Epidermal melanocyte (primary cell): ENCODE data around the gene PLEKHG4.

Source experiments
- DNase-seq: peaks from one replicate; pipeline ENCODE4 v3.0.0; 2011; ENCODE audit warnings: low spot score; ENCODE audit not compliant: insufficient read length

Gene PLEKHG4

DNA sequence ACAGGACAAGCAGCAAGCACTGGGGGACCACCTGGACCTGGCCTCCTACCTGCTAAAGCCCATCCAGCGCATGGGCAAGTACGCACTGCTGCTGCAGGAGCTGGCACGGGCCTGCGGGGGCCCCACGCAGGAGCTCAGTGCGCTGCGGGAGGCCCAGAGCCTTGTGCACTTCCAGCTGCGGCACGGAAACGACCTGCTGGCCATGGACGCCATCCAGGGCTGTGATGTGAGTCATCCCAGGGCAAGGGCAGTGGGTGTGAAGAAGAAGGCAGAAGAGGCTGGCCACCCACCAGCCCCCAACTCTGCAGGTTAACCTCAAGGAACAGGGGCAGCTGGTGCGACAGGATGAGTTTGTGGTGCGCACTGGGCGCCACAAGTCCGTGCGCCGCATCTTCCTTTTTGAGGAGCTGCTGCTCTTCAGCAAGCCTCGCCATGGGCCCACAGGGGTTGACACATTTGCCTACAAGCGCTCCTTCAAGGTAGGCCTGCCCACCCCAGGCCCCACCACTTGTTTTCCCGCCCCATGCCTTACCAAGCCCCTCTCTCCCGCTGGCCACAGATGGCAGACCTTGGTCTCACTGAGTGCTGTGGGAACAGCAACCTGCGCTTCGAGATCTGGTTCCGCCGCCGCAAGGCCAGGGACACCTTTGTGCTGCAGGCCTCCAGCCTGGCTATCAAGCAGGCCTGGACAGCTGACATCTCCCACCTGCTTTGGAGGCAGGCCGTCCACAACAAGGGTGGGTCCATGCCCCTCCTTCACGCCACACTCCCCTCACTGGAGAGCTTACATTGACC, 7.3 kb downstream of the PLEKHG4 start:
- DNase-seq = no peak

DNA sequence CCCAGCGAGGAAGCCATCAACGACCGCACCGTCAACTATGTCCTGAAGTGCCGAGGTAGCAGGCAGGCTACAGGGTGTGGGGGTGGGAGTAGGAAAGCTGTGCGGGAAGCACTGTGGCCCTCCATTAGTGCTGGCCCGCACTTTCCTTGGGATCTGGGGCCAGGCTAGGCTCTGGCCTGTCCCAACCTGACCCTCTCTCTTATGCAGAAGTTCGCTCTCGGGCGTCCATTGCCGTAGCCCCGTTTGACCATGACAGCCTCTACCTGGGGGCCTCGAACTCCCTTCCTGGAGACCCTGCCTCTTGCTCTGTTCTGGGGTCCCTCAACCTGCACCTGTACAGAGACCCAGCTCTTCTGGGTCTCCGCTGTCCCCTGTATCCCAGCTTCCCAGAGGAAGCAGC, 8.6 kb downstream of the PLEKHG4 start:
- DNase-seq = no peak

DNA sequence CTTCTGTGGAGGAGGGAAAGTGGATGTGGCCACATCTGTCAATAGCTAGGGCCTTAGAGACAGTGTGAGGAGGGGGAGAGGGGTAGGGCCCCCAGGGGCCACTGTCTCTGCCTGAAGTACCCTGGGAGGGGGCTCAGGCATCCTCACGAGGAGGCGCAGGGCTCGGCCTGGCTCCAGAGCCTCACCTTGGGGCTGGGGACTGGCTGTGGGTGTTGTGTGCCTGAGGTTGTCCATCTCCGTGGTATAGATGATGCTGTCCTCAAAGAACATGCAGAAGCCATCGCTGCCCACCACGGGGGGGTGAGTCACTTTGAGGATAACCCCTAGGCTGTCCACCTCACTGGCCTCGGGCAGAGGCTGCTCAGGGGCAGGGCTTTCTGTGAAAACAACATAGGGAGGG, 12.1 kb downstream of the PLEKHG4 start:
- no peak for DNase-seq

DNA sequence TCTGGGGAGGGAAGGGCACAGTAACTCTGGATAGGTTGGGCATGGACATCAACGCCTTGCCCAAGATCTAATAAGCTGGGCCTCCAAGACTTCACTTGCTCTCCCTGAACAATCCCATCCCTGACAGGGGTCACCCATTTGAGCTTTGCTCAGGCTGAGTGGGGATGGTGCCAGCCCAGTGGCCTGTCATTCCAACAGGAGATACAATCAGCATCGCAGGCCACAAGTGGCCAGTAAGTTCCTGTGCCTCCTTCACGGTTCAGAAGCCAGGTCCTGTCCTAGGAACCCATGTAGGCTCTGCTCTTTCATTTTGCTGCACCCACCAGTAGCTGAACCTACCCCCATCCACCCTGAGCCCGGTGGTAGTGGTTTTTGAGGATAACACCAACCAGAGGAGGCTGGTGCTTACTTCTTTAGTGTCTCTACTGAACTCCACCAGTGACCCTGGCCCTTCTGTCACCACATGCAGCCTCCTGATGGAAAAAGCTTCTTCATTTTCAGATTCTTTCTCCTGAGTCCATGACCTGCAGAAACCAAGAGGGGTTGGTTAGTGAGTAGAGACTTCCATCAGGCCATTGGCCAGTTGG, 14.9 kb downstream of the PLEKHG4 start:
- no peak for DNase-seq

DNA sequence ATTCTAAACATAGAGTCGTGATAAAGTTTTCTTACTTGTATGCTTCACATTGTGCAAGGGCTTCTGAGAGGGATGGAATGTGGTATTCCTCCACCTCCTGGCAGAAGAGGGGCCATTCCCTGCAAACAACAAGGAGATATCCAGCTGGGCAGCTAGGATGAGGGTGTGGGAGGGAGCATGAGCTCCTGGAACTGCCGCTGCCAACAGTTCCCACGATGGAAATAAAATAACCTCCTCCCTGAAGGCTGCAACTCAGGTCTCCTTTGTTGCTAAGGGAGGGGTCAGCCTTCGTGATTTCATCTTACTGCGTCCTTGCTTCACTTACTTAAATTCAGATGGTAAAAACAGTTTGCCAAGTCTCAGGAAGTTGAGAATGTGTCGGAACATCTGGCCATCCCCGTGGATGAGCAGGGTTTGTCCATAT, 15.6 kb downstream of the PLEKHG4 start:
- DNase-seq = peak; percentile 49

DNA sequence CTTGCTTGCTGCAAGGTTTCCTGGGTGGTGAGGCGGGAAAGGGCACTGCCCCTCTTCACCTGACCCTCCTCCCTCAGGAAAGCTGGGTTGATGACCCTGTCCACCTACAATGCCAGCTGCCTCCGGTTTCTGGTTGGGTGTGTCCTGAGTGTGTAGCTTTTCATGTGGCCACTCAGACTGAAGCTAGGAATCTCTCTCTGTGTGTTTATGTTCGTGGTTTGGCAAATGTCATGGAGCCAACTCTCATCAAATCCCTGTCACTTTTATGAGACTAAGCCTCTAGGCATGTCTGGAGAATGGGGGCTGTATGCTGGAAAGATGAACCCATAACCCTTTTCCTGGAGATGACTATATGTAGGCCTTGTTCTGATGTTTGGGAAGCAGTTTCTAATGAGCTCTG, 17.1 kb downstream of the PLEKHG4 start:
- no peak for DNase-seq

DNA sequence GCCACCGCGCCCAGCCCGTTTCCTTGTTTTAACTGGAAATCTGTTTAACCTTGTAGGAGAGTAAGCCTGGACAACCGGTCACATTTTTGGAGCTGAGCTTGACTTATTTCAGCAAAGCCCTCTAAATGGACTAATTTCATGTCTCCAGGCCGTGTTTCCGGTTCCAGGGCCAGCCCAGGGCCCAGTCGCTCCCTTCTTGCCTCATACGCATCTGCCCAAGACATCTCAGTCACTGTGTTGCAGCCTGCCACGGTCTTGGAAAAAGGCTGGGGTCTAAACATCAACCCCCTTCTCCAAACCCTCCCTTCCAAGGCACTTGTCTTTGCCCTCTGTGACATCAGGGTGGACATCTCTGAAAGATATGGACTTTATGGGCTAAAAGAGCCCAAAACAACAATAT, 18.9 kb downstream of the PLEKHG4 start:
- no peak for DNase-seq

DNA sequence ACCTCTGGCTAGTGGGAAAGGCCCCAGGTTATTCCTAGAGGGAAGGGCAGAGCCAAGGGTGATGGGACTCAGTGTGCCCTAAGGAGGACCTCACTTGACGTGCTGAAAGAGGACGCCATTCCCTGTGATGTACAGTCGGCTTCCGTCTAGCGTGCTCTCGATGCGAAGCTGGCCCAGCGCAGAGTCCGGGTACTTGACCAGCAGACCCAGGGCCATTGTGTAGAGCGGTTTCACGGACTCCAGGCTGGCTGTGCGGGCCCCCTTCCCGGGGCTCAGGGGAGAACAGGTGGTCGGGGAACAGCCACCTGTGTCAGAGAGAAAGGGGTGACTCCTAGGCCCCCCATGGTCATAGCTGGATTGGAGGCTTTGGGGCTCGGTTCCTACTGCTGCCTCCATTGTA, 19.9 kb downstream of the PLEKHG4 start:
- DNase-seq = no peak

DNA sequence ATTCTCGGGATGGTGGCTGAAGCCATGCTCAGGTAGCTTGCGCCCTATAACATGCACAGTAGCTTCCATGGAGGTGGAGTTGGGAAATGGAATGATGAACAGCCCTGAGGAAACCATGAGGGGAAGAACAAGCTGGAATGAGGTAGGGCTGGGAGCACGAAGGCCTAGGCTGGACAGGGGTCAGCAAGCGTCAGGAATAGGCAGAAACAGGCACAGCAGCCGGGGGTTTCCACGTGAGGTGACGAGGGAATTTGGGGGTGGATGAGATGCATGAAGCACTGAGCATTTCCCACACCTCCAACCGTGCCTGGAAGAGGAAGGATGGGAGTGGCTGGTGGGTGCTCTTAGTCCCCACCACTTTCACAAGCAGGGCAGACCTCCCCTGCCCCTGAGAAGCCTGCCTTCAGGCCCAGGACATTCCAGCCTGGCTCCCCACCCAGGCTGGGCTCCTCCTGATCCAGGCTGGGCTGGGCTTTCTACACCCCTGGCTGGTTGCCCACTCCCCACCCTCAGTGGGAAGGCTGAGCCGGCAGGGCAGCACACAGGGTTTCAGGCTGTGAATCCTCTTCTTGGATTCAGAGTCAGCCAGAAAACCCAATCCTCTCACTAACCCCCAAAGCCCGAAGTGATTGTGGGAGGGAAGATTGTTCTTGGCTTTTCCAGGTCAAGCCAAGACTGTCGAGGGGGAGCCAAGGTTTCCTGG, 21.9 kb downstream of the PLEKHG4 start:
- no peak for DNase-seq

DNA sequence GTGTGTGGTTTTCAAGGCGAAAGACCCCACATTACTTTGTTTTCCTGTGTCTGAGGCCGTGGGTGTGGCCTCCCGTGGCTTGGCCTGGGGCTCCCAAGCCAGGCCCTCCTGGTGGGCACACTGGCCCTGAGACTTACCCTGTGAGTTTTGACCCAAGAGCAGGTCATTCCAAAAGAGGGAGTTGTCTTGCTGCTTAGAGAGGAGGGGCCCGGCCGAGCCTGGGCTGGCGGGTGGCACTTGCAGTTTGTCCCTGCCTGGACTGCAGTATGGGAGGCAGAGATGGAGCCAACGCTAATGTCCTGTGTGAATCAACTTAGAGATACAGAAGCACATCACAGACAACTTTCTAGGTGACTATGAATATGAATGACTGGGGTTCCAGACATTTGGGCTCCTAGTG, 22.7 kb downstream of the PLEKHG4 start:
- DNase-seq = no peak

DNA sequence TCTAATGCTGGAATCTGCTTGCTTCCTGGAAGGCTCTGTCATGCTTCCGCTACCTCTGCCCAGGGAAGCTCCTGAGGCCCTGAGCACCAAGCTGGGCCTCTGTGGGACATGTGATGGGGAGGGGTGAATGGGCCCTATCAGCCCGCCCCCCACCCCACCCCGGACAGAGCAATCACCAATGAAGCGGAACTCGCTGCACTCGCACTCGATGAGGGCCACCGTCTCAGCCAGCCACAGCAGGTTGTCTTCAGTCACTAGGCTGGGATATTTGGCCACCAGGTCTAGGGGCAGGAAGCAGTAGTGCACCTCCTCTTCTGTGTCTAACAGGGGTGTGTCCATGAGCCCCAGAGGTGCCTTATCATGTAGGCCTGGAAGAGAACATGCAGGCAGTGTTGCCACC, 23.6 kb downstream of the PLEKHG4 start:
- no peak for DNase-seq

DNA sequence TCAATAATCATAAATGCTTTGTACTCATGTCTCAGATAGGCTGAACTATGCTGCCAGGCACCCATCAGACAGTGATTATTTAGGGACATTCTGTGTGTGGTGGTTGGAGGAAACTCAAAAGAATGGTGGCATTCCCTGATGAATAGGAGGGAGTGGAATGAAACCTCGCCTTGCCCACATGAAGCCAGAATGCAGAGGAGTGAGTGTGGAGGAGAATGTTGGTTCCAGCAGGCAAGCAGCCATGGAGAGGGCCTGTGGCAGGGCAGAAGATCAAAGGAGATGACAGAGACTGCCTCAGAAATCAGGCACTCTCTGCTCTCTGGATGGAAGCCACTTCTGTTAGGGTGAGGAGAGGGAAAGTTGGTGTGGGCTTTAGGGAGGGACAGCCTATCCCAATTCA, 24.7 kb downstream of the PLEKHG4 start:
- no peak for DNase-seq

DNA sequence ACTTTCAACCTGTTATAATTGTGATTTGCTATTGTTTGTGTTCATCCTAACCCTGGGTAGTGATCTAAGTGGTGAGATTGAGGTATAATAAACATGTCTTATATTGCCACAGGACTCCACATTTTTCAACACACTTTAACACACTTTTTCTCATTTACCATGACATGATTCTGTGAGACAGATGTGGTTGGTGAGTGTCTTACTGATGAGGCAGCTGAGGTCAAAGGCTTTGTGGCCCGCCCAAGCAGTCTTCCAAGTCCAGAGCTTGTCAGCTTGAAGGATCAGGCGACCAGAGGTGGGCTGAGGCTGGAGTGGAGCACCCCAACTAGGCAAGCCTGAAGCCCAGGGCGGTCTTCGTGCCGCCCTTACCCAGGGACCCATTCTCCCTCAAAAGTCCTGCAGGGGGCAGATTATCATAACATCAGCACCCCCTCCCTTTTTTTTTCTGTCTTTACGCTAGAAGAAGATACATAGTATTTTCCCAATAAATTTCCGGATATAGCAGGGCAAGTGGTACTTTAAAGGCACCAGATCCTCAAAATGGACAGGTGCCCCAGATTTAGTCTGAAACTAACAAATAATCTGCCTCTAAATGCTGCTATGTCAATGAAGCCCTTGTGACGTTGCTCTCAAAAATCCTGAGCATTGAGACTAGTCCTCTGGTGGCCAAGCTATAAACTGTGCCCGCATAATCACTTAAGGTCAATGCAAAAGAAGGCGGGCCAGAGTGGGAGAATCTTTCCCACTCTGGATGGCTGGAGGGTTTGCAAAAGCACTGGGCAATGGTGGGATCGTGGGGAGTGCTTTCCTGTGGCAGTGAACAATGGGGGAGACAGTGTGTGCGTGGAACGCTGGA, 26.1 kb downstream of the PLEKHG4 start:
- no peak for DNase-seq

DNA sequence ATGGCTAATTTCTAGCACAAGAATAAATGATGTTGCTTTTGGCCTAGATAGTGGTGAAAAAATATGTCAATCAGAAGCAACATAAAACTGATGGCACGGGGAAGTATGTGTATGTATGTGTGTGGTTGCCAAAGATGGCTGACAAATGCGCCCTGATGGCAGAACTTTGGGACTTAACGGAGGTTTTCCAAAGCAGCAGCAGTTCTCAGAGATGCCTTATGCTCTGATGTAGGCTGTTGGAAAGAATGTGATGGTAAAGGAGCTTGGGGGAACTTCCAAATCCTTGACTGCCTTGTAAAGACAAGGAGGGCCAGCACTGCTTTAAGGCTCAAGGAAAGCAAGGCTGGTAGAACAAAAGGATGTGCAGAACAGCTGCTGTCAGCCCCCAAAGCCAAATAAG, 31.2 kb downstream of the PLEKHG4 start:
- no peak for DNase-seq

DNA sequence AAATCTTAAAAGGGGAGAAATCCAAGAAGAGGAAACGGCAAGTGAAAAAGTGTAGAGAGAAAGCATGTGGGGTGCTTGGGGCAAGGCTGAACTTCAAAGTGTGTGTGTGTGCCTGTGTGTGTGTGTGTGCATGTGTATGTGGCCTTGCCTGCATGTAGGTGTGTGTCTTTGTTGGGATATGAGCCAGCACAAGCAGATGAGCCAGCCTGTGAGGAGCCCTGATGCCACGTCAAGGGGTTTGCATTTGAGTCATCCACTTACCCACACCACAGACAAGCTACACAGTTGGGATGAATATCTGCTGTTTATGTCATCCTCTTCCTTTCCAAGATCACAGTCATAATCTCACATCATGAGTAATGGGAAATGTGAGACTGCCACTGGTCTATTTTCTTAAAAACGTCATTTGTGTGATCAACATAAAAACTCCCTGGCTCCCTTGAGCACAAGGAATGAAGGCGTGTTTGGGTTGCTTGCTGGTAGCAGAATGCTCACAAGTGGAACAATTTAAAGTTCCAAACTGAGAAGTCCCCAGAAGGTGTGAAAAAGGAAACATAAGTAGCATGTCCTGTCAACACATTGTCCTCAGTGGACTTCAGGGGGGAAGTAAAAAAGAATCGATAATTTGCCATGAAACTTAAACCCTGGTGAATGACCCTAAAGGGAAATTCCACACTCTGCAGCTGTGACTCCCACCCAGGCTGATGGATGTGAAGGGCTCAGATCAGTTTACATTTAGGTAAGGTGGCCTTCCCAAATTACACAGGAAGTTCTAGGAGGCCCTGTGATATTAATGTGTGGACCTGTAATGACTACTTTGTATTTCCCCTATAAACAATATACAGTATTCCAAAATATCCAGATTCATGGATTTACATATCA, 32.5 kb downstream of the PLEKHG4 start:
- DNase-seq = peak; percentile 44

DNA sequence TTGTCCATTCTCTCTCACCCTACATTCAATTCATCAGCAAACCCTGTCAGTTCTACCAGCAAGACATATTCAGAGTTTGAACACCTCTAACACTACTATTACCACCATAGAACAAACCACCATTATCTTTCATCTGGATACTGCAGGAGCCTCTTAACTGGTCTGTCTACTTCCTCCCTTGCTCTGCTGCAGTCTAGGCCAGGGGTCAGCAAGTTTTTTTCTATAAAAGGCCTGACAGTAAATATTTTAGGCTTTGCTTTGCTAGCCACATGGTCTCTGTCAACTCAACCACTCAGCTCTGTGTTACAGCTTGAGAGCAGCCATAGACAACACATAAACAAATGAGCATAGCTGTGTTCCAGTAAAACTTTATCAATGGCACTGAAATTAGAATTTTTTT, 33.4 kb downstream of the PLEKHG4 start:
- DNase-seq = no peak

DNA sequence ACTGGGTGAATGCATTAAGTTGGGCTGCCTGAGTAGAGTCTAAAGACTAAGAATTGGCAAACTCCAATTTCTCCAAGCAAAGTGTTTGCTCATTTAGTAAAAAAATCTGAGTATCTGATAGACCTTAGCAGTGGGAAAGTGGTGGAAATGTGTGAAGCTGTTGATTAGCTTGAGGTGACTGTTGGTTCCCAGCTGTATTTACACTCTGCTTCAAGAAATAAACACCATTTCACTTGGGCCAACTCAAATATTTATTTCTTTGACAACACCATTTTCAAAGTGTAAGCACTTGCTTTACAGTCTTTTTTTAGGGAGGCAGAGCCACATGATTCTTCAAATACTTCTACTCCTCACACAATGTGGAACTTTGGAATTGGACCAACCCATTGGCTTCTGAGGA, 38.5 kb downstream of the PLEKHG4 start:
- no peak for DNase-seq

DNA sequence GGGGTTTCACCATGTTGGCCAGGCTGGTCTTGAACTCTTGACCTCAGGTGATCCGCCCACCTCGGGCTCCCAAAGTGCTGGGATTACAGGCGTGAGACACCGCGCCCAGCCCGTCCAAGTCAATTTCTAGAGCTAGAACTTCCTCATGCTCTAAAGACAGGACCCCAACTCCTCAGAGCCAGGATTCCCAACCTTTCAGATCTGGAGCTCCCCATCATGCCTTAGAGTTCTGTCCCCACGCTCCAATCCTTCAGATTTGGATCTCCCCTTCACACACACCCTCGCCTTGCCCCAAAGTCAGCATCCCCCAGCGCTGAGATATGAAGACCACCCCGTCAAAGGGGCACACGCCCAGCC, 46.8 kb downstream of the PLEKHG4 start:
- no peak for DNase-seq

DNA sequence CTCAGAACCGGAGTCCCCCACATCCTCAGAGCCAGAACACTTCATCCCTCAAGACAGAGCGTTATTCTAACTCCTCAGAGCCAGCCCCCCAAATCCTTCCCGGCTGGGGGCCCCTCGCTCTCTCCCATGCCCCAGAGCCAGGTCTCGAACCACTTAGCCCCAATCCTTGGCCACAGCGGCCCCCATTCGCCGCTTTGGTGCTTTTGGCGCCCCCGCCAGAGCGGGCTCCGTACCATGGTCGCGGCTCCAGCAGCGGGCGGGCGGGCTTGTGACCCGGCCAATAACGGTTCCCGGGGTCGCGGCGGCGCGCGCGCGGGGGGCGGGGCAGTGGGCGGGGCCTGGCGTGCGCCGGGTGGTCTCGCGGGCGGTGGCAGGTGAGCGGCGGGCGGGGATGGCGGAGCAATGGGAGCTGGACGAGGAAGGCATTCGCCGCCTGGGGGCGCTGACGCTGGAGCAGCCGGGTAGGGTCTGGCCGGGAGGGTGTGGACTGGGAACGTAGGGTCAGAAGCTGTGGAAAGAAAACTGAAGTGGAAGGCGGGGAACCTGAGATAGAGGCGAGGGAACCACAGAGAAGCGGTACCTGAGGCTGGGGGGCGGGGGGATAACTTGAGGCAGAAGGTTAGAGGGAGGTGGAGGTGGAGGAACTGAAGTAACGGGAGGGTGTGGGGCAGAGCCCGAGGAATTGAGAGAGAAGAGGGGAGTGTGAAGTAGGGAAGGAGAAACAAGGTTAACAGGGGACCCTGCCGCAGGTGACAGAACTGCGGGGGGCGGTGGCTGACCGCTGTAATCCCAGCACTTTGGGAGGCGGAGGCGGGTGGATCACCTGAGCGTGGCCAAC, 47.4 kb downstream of the PLEKHG4 start, which contains the start of the genes KCTD19 and LRRC36:
TSS of gene KCTD19 (minus strand) at position 270 of the 838 bp plus-strand sequence. CDS start at position 236, 34 bp downstream.
TSS of gene LRRC36 (plus strand) at position 344 of the 838 bp plus-strand sequence. CDS start at position 392, 48 bp downstream.
- peak; percentile 43 for DNase-seq

DNA sequence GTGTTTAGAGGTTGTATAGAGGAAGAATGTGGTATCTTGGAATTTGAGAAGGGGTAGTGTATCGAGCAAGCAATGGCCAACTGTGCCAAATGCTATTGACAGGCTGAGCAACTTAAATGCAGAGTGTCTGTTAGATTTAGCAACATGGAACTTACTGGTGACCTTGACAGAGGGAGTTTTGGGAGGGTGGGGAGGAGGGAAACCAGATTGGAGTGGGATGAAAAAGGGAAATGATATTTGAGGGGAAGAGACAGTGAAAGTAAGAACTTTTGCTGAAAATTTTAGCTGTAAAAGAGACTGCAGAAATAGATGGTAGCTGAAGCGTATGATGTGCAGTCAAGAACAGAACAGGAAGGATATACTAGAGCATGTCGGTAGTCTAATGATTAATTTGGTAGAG, 48.4 kb downstream of the PLEKHG4 start:
- DNase-seq = no peak
